Right lobe of liver (tissue), 6 donors: ENCODE data around the gene ATPAF2. TPM values are rescaled to one million over a fixed set of nuclear protein-coding genes. Genes with fewer than 3 reads are reported as not detected.
A peak's percentile ranks its signal among the peaks of the same experiment; 100 is the strongest.

Source experiments
- ATAC-seq, 4 donors: fragments of 200-7000 bp; cut with Tn5 transposase; one replicate each; pipeline ENCODE4 v1.9.1; 2020; ENCODE audit warnings: mild to moderate bottlenecking in 4 of 4, moderate library complexity in 4 of 4
- DNase-seq, 3 donors: peaks; one replicate each; pipeline ENCODE4 v3.0.0-alpha.2; 2020
- H3K27ac ChIP-seq, 3 donors: fragments of 200-600 bp; one replicate each; pipeline ENCODE4 v1.8.0; 2022
- H3K27me3 ChIP-seq, 2 donors: fragments of 200-600 bp; one replicate each; pipeline ENCODE4 v1.8.0; 2022
- H3K36me3 ChIP-seq, 4 donors: fragments of 200-600 bp; sonication (generic) in 1 of 4; one replicate each; pipeline versions ENCODE4 v1.5.1 to v1.8.0; 2017 to 2022; ENCODE audit warnings: control low read depth in 1 of 4
- H3K4me1 ChIP-seq, 4 donors: fragments of 200-600 bp; sonication (generic) in 1 of 4; one replicate each; pipeline versions ENCODE4 v1.5.1 to v1.8.0; 2017 to 2022; ENCODE audit warnings: control low read depth in 1 of 4
- H3K4me3 ChIP-seq, 3 donors: fragments of 200-600 bp; one replicate each; pipeline ENCODE4 v1.8.0; 2022
- H3K9me3 ChIP-seq, 4 donors: fragments of 200-600 bp; sonication (generic) in 1 of 4; one replicate each; pipeline versions ENCODE4 v1.5.1 to v1.8.0; 2017 to 2022; ENCODE audit warnings: control low read depth in 1 of 4
- POLR2A ChIP-seq: fragments of 450-650 bp; IDR thresholded peaks from one replicate; pipeline ENCODE4 v1.6.1; 2017; ENCODE audit warnings: antibody characterized with exemption, mild to moderate bottlenecking
- WGBS: methylation state at CpG from one replicate; pipeline ENCODE4 v1.1.6; 2018; ENCODE audit warnings: low coverage, low lambda C conversion rate; ENCODE audit not compliant: insufficient coverage; ENCODE audit errors: missing lambda C conversion rate; 5-methylcytosine and 5-hydroxymethylcytosine counted together
- intact Hi-C, 2 donors: fragments of 100-400 bp; cut with DNase I; formaldehyde crosslinking; loops; one replicate each; pipeline versions ENCODE4 v1.11.2 to v1.14.1; 2022
- total RNA-seq, 6 experiments: library from RNA; depleted of rRNA in 2 of 6; stranded (reverse); fragments of >200 nt in 2 of 6; fragmentation: NEBNext Ultra II Directional in 3 of 6; extraction: Animal tissue kit (Norgen Biotek cat#: 25700) in 3 of 6; gene quantifications; one replicate each; pipeline versions ENCODE4 v1.1.0 to v1.2.4, GENCODE V29; 2016 to 2023
- TF ChIP-seq, protein P1 (sequence below), 4 donors: fragments of 200-600 bp in 3 of 4; fragments of 450-650 bp in 1 of 4; IDR thresholded peaks; one replicate each; pipeline versions ENCODE4 v1.5.1 to v1.8.0; 2016 to 2022; ENCODE audit warnings: antibody characterized with exemption in 4 of 4, mild to moderate bottlenecking in 2 of 4
- donor health status: DM: no; HTN: yes; CAD: no.
- donor health status: DM: no; HTN: no; CAD: no.
- donor health status: DM: no; HTN: no; CAD: no.
- donor health status: DM: no; HTN: yes; CAD: no.
- donor health status: DM: no; HTN: yes; CAD: no.

Gene ATPAF2
- total RNA-seq, 6 experiments from 2014 or later: 17.2 to 21.0 (median 19.2) TPM

DNA sequence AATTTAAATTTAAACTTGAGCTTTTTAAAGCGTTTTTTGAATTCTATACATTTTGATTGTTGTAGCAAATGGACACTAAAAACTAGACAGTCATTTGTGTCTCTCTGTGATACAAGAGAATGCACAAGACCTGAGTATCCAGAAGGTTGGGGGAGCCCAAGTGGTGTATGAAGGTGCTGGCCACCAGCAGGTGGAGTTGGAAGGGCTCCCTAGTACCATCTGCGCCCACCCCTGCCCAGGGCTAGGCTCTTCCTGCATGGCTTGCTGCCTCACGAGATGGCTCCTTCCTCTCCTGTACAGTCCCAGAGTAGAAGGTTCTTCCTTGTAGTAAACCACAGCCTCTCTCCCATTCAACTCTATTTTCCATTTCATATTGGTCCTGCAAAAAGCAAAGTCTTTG, 17.2 kb upstream of the ATPAF2 start:
- no peak for DNase-seq

DNA sequence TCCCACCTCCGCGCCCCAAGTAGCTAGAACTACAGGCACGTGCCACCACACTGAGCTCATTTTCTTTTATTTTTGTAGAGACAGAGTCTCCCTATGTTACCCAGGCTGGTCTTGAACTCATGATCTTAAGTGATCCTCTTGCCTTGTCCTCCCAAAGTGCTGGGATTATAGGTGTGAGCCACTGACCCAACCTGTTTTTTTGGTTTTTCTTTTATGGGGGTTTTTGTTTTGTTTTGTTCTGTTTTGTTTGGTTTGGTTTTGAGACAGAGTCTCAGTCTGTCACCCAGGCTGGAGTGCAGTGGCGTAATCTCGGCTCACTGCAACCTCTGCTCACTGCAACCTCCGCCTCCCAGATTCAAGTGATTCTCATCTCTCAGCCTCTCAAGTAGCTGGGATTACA, 16.6 kb upstream of the ATPAF2 start:
- no peak for ATAC-seq
- Histone ChIP-seq H3K4me1 (no peaks in the 10 kb centered on the region), H3K27me3 (no peaks in the 10 kb centered on the region), H3K9me3 (no peaks in the 10 kb centered on the region), H3K27ac (no peak overlapping the region), H3K4me3 (no peak overlapping the region), H3K36me3 (peaks cover 0 to 40% (median 0%) of the 10 kb centered on the region in 4 donors)
- DNase-seq: no peak
- intact Hi-C loops: no loop called here
- WGBS: 100% methylated on average over 4 of the region's 6 CpGs
- TF ChIP-seq, protein P1, sequence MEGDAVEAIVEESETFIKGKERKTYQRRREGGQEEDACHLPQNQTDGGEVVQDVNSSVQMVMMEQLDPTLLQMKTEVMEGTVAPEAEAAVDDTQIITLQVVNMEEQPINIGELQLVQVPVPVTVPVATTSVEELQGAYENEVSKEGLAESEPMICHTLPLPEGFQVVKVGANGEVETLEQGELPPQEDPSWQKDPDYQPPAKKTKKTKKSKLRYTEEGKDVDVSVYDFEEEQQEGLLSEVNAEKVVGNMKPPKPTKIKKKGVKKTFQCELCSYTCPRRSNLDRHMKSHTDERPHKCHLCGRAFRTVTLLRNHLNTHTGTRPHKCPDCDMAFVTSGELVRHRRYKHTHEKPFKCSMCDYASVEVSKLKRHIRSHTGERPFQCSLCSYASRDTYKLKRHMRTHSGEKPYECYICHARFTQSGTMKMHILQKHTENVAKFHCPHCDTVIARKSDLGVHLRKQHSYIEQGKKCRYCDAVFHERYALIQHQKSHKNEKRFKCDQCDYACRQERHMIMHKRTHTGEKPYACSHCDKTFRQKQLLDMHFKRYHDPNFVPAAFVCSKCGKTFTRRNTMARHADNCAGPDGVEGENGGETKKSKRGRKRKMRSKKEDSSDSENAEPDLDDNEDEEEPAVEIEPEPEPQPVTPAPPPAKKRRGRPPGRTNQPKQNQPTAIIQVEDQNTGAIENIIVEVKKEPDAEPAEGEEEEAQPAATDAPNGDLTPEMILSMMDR (IDR thresholded peaks at IDR 0.05): no peak
- no peak for TF ChIP-seq POLR2A

More for the DNA sequence above, 17.2 kb upstream of the ATPAF2 start:
- no peak overlapping the region for H3K4me3 ChIP-seq
- intact Hi-C loops: no loop called here
- H3K36me3 ChIP-seq: peaks cover 0 to 44% (median 0%) of the 10 kb centered on the region in 4 donors
- H3K27ac ChIP-seq: no peak overlapping the region
- no peaks in the 10 kb centered on the region for H3K4me1 ChIP-seq
- no peaks in the 10 kb centered on the region for H3K9me3 ChIP-seq
- TF ChIP-seq, protein P1 (IDR thresholded peaks at IDR 0.05): no peak
- TF ChIP-seq POLR2A: no peak
- 100% methylated on average over 1 of the region's 3 CpGs for WGBS
- H3K27me3 ChIP-seq: no peaks in the 10 kb centered on the region
- no peak for ATAC-seq

DNA sequence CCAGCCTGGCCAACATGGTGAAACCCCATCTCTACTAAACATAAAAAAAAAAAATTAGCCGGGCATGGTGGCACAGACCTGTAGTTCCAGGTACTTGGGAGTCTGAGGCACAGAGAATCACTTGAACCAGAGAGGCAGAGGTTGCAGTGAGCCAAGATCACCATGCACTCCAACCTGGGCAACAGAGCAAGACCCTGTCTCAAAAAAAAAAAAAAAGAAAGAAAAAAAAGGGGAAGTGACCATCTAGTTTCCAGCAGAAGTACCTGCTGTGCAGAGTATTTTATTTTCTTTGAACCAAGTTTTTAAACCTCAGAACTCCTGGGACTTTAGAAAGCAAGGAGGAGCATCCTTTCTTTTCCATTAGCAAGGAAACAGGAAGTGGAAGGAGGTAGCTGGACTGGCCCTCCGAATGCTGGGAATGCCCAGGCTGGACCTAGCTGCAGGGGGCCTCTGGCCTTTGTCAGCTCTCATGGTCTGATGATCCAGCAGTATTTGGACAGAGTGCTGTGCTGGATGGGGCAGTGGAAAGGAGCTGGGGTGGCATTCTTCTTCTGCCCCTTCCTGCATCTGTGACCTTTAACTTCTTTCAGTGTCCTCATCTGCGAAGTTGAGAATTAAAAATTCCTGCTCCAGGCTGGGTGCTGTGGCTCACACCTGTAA, 6.9 kb upstream of the ATPAF2 start:
- WGBS: 69% methylated on average over 3 of the region's 3 CpGs
- Histone ChIP-seq H3K4me1 (peaks cover 0 to 10% (median 2%) of the 10 kb centered on the region in 4 donors), H3K27ac (no peak overlapping the region), H3K27me3 (no peaks in the 10 kb centered on the region), H3K36me3 (peaks cover 0 to 9% (median 0%) of the 10 kb centered on the region in 4 donors), H3K4me3 (no peak overlapping the region), H3K9me3 (no peaks in the 10 kb centered on the region)
- intact Hi-C loops: no loop called here
- no peak for ATAC-seq
- DNase-seq: no peak
- no peak for TF ChIP-seq POLR2A
- TF ChIP-seq, protein P1 (IDR thresholded peaks at IDR 0.05): no peak

DNA sequence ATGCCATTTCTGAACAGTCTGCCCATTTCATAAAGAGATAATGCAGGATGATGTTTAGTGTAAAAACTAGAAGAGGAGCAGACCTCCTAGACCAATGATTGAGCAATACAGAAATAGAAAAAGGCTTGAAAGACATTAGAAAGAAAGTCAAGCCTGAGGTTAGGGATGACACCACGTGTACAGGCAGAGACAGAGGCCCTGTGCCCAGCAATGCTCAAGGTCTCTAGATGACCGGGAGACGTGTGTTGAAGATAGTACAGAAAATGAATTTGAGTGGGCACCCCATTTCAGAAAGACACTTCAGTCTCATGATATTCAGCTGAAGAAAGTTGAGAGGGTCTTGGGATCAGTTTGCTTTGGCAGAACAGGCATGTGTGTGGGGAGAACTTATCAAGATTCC, 5.6 kb upstream of the ATPAF2 start:
- 83% methylated on average over 3 of the region's 3 CpGs for WGBS
- no peak overlapping the region for H3K4me3 ChIP-seq
- no peaks in the 10 kb centered on the region for H3K27me3 ChIP-seq
- peaks cover 0 to 18% (median 2%) of the 10 kb centered on the region in 4 donors for H3K4me1 ChIP-seq
- intact Hi-C loops: no loop called here
- ATAC-seq (no peak), DNase-seq (no peak)
- H3K9me3 ChIP-seq: no peaks in the 10 kb centered on the region
- H3K36me3 ChIP-seq: peaks cover 0 to 9% (median 0%) of the 10 kb centered on the region in 4 donors
- H3K27ac ChIP-seq: no peak overlapping the region
- TF ChIP-seq POLR2A: no peak

DNA sequence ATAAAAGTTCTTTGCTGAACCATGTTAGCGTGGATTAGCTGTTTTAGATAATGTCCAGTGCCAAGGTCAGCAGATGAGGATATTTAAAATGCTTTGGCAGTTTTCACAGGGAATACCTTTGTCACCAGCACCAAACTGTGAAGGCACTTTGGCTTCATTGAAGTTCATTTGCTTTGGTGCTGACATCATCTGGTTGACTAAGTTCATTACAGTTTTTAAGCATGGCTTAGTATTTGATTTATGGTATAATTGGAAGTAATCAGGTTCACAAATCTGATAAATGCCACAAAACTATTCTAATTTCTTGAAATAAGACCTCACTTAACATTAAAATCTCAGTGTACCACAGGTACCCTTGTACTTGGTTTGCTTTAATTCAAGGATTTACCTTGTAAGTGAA, 4.5 kb upstream of the ATPAF2 start:
- peaks cover 0 to 18% (median 2%) of the 10 kb centered on the region in 4 donors for H3K4me1 ChIP-seq
- 6% methylated on average over 1 of the region's 1 CpG for WGBS
- H3K9me3 ChIP-seq: no peaks in the 10 kb centered on the region
- intact Hi-C loops: no loop called here
- TF ChIP-seq, protein P1 (IDR thresholded peaks at IDR 0.05): peak in 3 of 4 donors; percentile 27 to 38 (median 35)
- TF ChIP-seq POLR2A: no peak
- peaks cover 0 to 9% (median 0%) of the 10 kb centered on the region in 4 donors for H3K36me3 ChIP-seq
- H3K4me3 ChIP-seq: no peak overlapping the region
- peak in 2 of 4 donors; percentile 5 to 9 for ATAC-seq
- no peaks in the 10 kb centered on the region for H3K27me3 ChIP-seq
- DNase-seq: no peak
- H3K27ac ChIP-seq: no peak overlapping the region
